K562 (cell line): ENCODE data around the gene CSK. TPM values are rescaled to one million over a fixed set of nuclear protein-coding genes. Genes with fewer than 3 reads are reported as not detected.

Experiments
- ATAC-seq: fragments of 200-7000 bp; cut with Tn5 transposase; 3 replicates; pipeline ENCODE4 v1.9.1; 2020; ENCODE audit warnings: moderate library complexity
- BruUV-seq: library from RNA; stranded (reverse); fragments of 400-500 nt; replicated peaks from 2 replicates; lab custom pipeline; 2021; lab: Mats Ljungman, UMichigan
- CTCF ChIA-PET: fragments of 300-600 bp; formaldehyde crosslinking; extraction: SDS; loops from one replicate; lab custom pipeline; 2021; ENCODE audit warnings: low intra/inter-chr PET ratio; lab: Yijun Ruan, JAX
- POLR2A ChIA-PET: fragments of 300-600, 350-650 bp; sonication (Branson Sonifier 250); formaldehyde crosslinking; extraction: SDS; loops from one replicate; lab custom pipeline; 2021; ENCODE audit warnings: antibody characterized with exemption, inconsistent platforms; lab: Yijun Ruan, JAX
- DNase-seq, 4 experiments: peaks; one replicate each; pipeline versions ENCODE4 v3.0.0 to v3.0.0-alpha.2; 2011 to 2018; ENCODE audit warnings: low spot score in 3 of 4, mixed read lengths in 3 of 4; ENCODE audit errors: extremely low read depth in 1 of 4
- FAIRE-seq: peaks from 2 replicates; lab custom pipeline; 2011; peaks lifted over from hg19 to GRCh38; lab: Jason Lieb, UNC
- H2AFZ ChIP-seq: 2 replicates; pipeline ENCODE4 v1.6.0; 2011; ENCODE audit warnings: low read depth, low read length, control low read depth, inconsistent platforms
- H3K27ac ChIP-seq: fragments of 200-600 bp; 3 replicates; pipeline ENCODE4 v1.8.0; 2011; ENCODE audit warnings: low read depth, mild to moderate bottlenecking, control low read depth, inconsistent platforms, low read length, moderate library complexity, mixed read lengths; ENCODE audit errors: extremely low read depth
- H3K27me3 ChIP-seq, 2 experiments: fragments of 300-600 bp in 1 of 2; 2 replicates in 1 of 2; 3 replicates in 1 of 2; pipeline versions ENCODE4 v1.6.0 to v1.8.0; 2011; ENCODE audit warnings: inconsistent platforms in 2 of 2, low read length in 2 of 2, mild to moderate bottlenecking in 1 of 2, mixed read lengths in 1 of 2, moderate library complexity in 1 of 2; ENCODE audit not compliant: control insufficient read depth in 2 of 2, insufficient read depth in 2 of 2
- H3K36me3 ChIP-seq: fragments of 300-600 bp; 3 replicates; pipeline ENCODE4 v1.8.0; 2011; ENCODE audit warnings: mild to moderate bottlenecking, low read length, inconsistent platforms; ENCODE audit not compliant: control insufficient read depth, insufficient read depth
- H3K4me1 ChIP-seq, 2 experiments: fragments of 200-600 bp in 1 of 2; replicated peaks in 1 of 2; 2 replicates in 1 of 2; 3 replicates in 1 of 2; pipeline versions ENCODE4 v1.5.1 to v1.8.0; 2011; ENCODE audit warnings: inconsistent platforms in 2 of 2, low read length in 2 of 2, mild to moderate bottlenecking in 1 of 2, mixed read lengths in 1 of 2, moderate library complexity in 1 of 2; ENCODE audit not compliant: control insufficient read depth in 2 of 2, insufficient read depth in 2 of 2
- H3K4me2 ChIP-seq: 2 replicates; pipeline ENCODE4 v1.6.1; 2011; ENCODE audit warnings: low read length, control low read depth, inconsistent platforms, mixed read lengths; ENCODE audit not compliant: insufficient read depth
- H3K4me3 ChIP-seq: fragments of 200-600 bp; sonication (generic), shearing (Covaris generic); 2 replicates; pipeline ENCODE4 v1.5.1; 2016; ENCODE audit warnings: control low read depth, inconsistent platforms
- H3K79me2 ChIP-seq: fragments of 200-600 bp; 3 replicates; pipeline ENCODE4 v1.8.0; 2011; ENCODE audit warnings: low read length, inconsistent platforms; ENCODE audit not compliant: control insufficient read depth, insufficient read depth
- H3K9ac ChIP-seq, 2 experiments: 2 replicates each; pipeline versions ENCODE4 v1.6.0 to v1.6.1; 2011; ENCODE audit warnings: low read depth in 2 of 2, low read length in 2 of 2, control low read depth in 1 of 2, inconsistent platforms in 1 of 2, mild to moderate bottlenecking in 1 of 2, mixed read lengths in 1 of 2; ENCODE audit not compliant: insufficient read depth in 1 of 2
- H3K9me1 ChIP-seq: one replicate; pipeline ENCODE4 v1.6.0; 2011; ENCODE audit warnings: inconsistent platforms, mild to moderate bottlenecking, low read length, moderate library complexity; ENCODE audit not compliant: control insufficient read depth, insufficient read depth
- H3K9me3 ChIP-seq: replicated peaks from 2 replicates; pipeline ENCODE4 v1.5.1; 2011; ENCODE audit warnings: low read depth, low read length, inconsistent platforms; ENCODE audit not compliant: control insufficient read depth, insufficient read depth
- H4K20me1 ChIP-seq: replicated peaks from 2 replicates; pipeline ENCODE4 v1.6.1; 2011; ENCODE audit warnings: low read length, inconsistent platforms, mixed read lengths; ENCODE audit not compliant: control insufficient read depth, insufficient read depth
- CTCFL ChIP-seq: IDR thresholded peaks from 2 replicates; pipeline ENCODE4 v1.6.1; 2011; ENCODE audit warnings: borderline replicate concordance, low read depth, mild to moderate bottlenecking, moderate library complexity, low read length; ENCODE audit not compliant: insufficient read depth, poor library complexity, severe bottlenecking
- FOXJ3 ChIP-seq: sonication (generic); formaldehyde crosslinking; IDR thresholded peaks from 2 replicates; pipeline ENCODE4 v1.4.0; 2020; ENCODE audit warnings: mild to moderate bottlenecking, missing genetic modification reagents
- PHB ChIP-seq: fragments of 250-450 bp; sonication (Bioruptor Pico); IDR thresholded peaks from 2 replicates; pipeline ENCODE4 v1.5.0; 2021
- RBM17 ChIP-seq: fragments of 200-400 bp; formaldehyde crosslinking; IDR thresholded peaks from 2 replicates; pipeline ENCODE4 v1.6.1; 2017; ENCODE audit warnings: low read depth, mild to moderate bottlenecking, low read length, borderline replicate concordance
- ZNF133 ChIP-seq: fragments of 250-450 bp; sonication (Bioruptor Pico); IDR thresholded peaks from 2 replicates; pipeline ENCODE4 v1.4.0; 2020; ENCODE audit warnings: mild to moderate bottlenecking
- ZNF740 ChIP-seq, 3 experiments: fragments of 200-800 bp in 1 of 3; sonication (Bioruptor generic) in 1 of 3; sonication (generic) in 1 of 3; formaldehyde crosslinking in 1 of 3; IDR thresholded peaks; 2 replicates each; pipeline versions ENCODE4 v1.6.1 to v1.8.0; 2016 to 2022; ENCODE audit warnings: mild to moderate bottlenecking in 2 of 3, missing compliant biosample characterization in 2 of 3, missing genetic modification characterization in 2 of 3, missing genetic modification reagents in 1 of 3
- WGBS: fragments of 100-300 bp; shearing (Covaris generic); methylation state at CpG from one replicate; pipeline ENCODE4 v1.1.6; 2016; ENCODE audit warnings: low coverage, mixed read lengths; ENCODE audit not compliant: insufficient coverage; ENCODE audit errors: missing lambda C conversion rate; 5-methylcytosine and 5-hydroxymethylcytosine counted together
- in situ Hi-C: fragments of 300-500 bp; cut with MboI; formaldehyde crosslinking; loops from 4 replicates; pipeline ENCODE4 v1.15.0; 2018; ENCODE audit warnings: inconsistent platforms, mixed read lengths
- intact Hi-C: fragments of 100-400 bp; cut with micrococcal nuclease; formaldehyde crosslinking; loops from 2 replicates; pipeline ENCODE4 v1.14.2; 2022
- polyA plus RNA-seq, 8 experiments: library from polyadenylated mRNA; depleted of rRNA in 4 of 8; stranded (reverse) in 5 of 8; unstranded in 3 of 8; fragments of >200 nt; fragmentation: Nextera tagmentation in 2 of 8; fragmentation: Illumina TruSeq in 1 of 8; extraction: Ambion mirVana in 2 of 8; extraction: Trizol in 1 of 8; gene quantifications; 2 replicates each; pipeline versions ENCODE4 v1.2.1 to v1.2.3, GENCODE V29; 2011 to 2014; ENCODE audit warnings: inconsistent platforms in 1 of 8, missing spikeins in 1 of 8
- total RNA-seq, 7 experiments: library from RNA; depleted of rRNA in 6 of 7; stranded (reverse); fragments of >200 nt in 6 of 7; fragmentation: Illumina TruSeq in 2 of 7; extraction: Trizol in 2 of 7; gene quantifications; 2 replicates each; pipeline versions ENCODE4 v1.2.1 to v1.2.3, GENCODE V29; 2011 to 2021; ENCODE audit warnings: low replicate concordance in 1 of 7

Gene CSK
- total and polyA plus RNA-seq, 9 of the 15 experiments (the other 6 are each of a cell fraction or from before 2014, with no cell fraction given), result 1.5 to 112 (median 22.5) TPM

- POLR2A ChIA-PET, result interaction anchor here (0.6 kb wide), 1 partner anchor 19 kb away, joined by 4 read pairs; no protein-coding TSS in a partner anchor
- FAIRE-seq, result no peak
Measured at GRCh38 chr15:74750751-74751150, 31.1 kb upstream of the CSK start.

More at GRCh38 chr15:74750751-74751150, 31.1 kb upstream of the CSK start:
- no peaks in the 10 kb centered on the region for H3K9me3 ChIP-seq
- no peak overlapping the region for H3K4me2 ChIP-seq
- no peak overlapping the region for H3K27ac ChIP-seq
- CTCF ChIA-PET, result no interaction called here
- no peaks in the 10 kb centered on the region for H3K4me1 ChIP-seq
- H3K36me3 ChIP-seq, result no peaks in the 10 kb centered on the region
- in situ Hi-C loops, result no loop called here
- TF ChIP-seq CTCFL, result no peak
- TF ChIP-seq FOXJ3, result no peak
- no peak for TF ChIP-seq ZNF133
- no peak for TF ChIP-seq PHB (CRISPR knock-in tag)
- TF ChIP-seq RBM17, result no peak
- TF ChIP-seq ZNF740 (CRISPR knock-in tag; IDR thresholded peaks at IDR 0.05), result no peak
- TF ChIP-seq ZNF740 (tag; IDR thresholded peaks at IDR 0.05), result no peak
- H3K27me3 ChIP-seq, result peaks cover 31 to 75% of the 10 kb centered on the region in 2 experiments
- H2AFZ ChIP-seq, result no peak overlapping the region
- no peaks in the 10 kb centered on the region for H3K9me1 ChIP-seq
- WGBS, result 7% methylated on average over 2 of the region's 2 CpGs
- intact Hi-C loops, result no loop called here
- H4K20me1 ChIP-seq, result no peaks in the 10 kb centered on the region; the same call in 1 of the 2 replicates
- no TSS peak for BruUV-seq
- ATAC-seq (no peak), DNase-seq (no peak)
- no peak overlapping the region for H3K4me3 ChIP-seq
- H3K79me2 ChIP-seq, result no peaks in the 10 kb centered on the region
- no peak overlapping the region for H3K9ac ChIP-seq
